T-cell (primary cell): Measurements from ENCODE around the gene CELF3. TPM values are rescaled to one million over a fixed set of nuclear protein-coding genes. Genes with fewer than 3 reads are reported as not detected.

Experiments
- ATAC-seq, 4 experiments: fragments of 200-7000 bp in 3 of 4; fragments of 150-1000 bp in 1 of 4; cut with Tn5 transposase; replicated peaks in 1 of 4; 1 replicate in 3 of 4; 2 replicates in 1 of 4; pipeline ENCODE4 v1.10.0; 2021; ENCODE audit warnings: moderate library complexity in 3 of 4, mild to moderate bottlenecking in 2 of 4, moderate number of reproducible peaks in 1 of 4
- CTCF ChIA-PET, 2 donors: fragments of 300-600 bp; sonication (Branson Sonifier 250); formaldehyde crosslinking; loops; one replicate each; lab custom pipeline; 2022; ENCODE audit warnings: antibody characterized with exemption in 2 of 2; lab: Charles Lee
- POLR2A ChIA-PET, 2 donors: fragments of 300-600 bp; sonication (Branson Sonifier 250); formaldehyde crosslinking; loops; one replicate each; lab custom pipeline; 2022; ENCODE audit warnings: antibody characterized with exemption in 2 of 2; lab: Charles Lee
- DNase-seq, 35 experiments: peaks; one replicate each; pipeline versions ENCODE4 v3.0.0 to v3.0.0-alpha.2; 2013 to 2023
- H3K27ac ChIP-seq: one replicate; pipeline ENCODE4 v1.5.1; 2013; ENCODE audit warnings: low read length
- H3K27me3 ChIP-seq, 2 experiments: replicated peaks in 1 of 2; 1 replicate in 1 of 2; 2 replicates in 1 of 2; pipeline versions ENCODE4 v1.6.1 to v1.7.0; 2013; ENCODE audit warnings: low read length in 1 of 2, mixed read lengths in 1 of 2; ENCODE audit not compliant: control insufficient read depth in 2 of 2, insufficient read depth in 2 of 2; ENCODE audit errors: extremely low read depth in 1 of 2
- H3K36me3 ChIP-seq, 2 donors: 1 replicate in 1 of 2; 2 replicates in 1 of 2; pipeline versions ENCODE4 v1.6.1 to v1.7.0; 2013; ENCODE audit warnings: low read length in 1 of 2; ENCODE audit not compliant: control insufficient read depth in 2 of 2, insufficient read depth in 1 of 2; ENCODE audit errors: extremely low read depth in 1 of 2
- H3K4me1 ChIP-seq, 2 experiments: 1 replicate in 1 of 2; 2 replicates in 1 of 2; pipeline versions ENCODE4 v1.6.1 to v1.7.0; 2013; ENCODE audit warnings: low read length in 2 of 2, mixed read lengths in 1 of 2; ENCODE audit not compliant: insufficient read depth in 2 of 2, control insufficient read depth in 1 of 2; ENCODE audit errors: extremely low read depth in 1 of 2
- H3K4me3 ChIP-seq, 2 donors: 1 replicate in 1 of 2; 2 replicates in 1 of 2; pipeline versions ENCODE4 v1.5.1 to v1.7.0; 2013; ENCODE audit warnings: mild to moderate bottlenecking in 2 of 2, low read length in 1 of 2, moderate library complexity in 1 of 2; ENCODE audit not compliant: control insufficient read depth in 1 of 2; ENCODE audit errors: extremely low read depth in 1 of 2
- H3K9me3 ChIP-seq: 2 replicates; pipeline ENCODE4 v1.7.0; 2013
- H3K27ac Mint-ChIP-seq, 2 donors: one replicate each; pipeline ENCODE4 v1.8.0; 2020 to 2021; ENCODE audit warnings: mild to moderate bottlenecking in 2 of 2, mixed read lengths in 2 of 2
- H3K27me3 Mint-ChIP-seq, 2 donors: one replicate each; pipeline ENCODE4 v1.8.0; 2021 to 2022; ENCODE audit warnings: mixed read lengths in 2 of 2
- H3K36me3 Mint-ChIP-seq: one replicate; pipeline ENCODE4 v1.8.0; 2021; ENCODE audit warnings: mixed read lengths
- H3K4me1 Mint-ChIP-seq, 3 donors: one replicate each; pipeline ENCODE4 v1.8.0; 2020 to 2022; ENCODE audit warnings: mixed read lengths in 3 of 3, mild to moderate bottlenecking in 1 of 3
- H3K4me3 Mint-ChIP-seq, 3 donors: one replicate each; pipeline ENCODE4 v1.8.0; 2020 to 2022; ENCODE audit warnings: mild to moderate bottlenecking in 3 of 3, mixed read lengths in 3 of 3, moderate library complexity in 3 of 3
- H3K9me3 Mint-ChIP-seq, 3 donors: one replicate each; pipeline ENCODE4 v1.8.0; 2020 to 2022; ENCODE audit warnings: mixed read lengths in 3 of 3
- WGBS: methylation state at CpG from one replicate; pipeline ENCODE4 v1.1.5; 2013; ENCODE audit warnings: missing lambda C conversion rate; ENCODE audit not compliant: insufficient coverage; 5-methylcytosine and 5-hydroxymethylcytosine counted together
- total RNA-seq, 35 experiments: library from RNA in 6 of 35; stranded (reverse) in 6 of 35; fragments of 120-200 nt in 1 of 35; gene quantifications; one replicate each; pipeline versions ENCODE4 v1.2.1 to v1.2.4 and lab custom pipeline; 2013 to 2026

Gene CELF3
- total RNA-seq, 5 donors from 2014 or later (not counting 1 experiment from before 2014, with no cell fraction given) = not detected

DNA sequence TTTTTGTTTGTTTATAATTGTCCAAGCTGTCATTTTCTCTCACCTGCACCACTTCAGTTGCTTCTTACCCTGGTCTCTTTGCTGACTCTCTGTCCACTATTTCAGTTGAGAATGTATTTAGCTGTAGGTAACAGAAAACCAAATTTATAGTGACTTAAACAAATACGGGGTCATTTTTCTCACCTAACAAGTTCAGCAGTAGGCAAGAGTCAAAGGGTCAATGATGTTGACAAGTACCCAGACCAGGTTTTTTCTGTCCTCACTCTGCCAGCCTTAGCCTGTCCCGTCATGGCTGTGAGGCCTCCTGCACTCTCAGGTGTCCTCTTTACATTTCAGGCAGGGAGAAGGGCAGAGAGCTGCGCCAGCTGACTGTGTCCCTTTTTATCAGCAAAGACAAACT lies 16.5 kb upstream of the CELF3 start:
- H3K27me3 ChIP-seq = peaks cover 0 to 23% of the 10 kb centered on the region in 2 experiments
- DNase-seq (no peak), ATAC-seq (no peak)
- H3K27ac ChIP-seq = no peak overlapping the region
- H3K36me3 ChIP-seq = no peaks in the 10 kb centered on the region
- peaks cover 1% of the 10 kb centered on the region for H3K36me3 Mint-ChIP-seq
- H3K4me3 Mint-ChIP-seq = no peak overlapping the region
- peaks cover 7 to 10% (median 8%) of the 10 kb centered on the region in 3 donors for H3K9me3 Mint-ChIP-seq
- H3K4me1 ChIP-seq = no peaks in the 10 kb centered on the region
- POLR2A ChIA-PET = interaction anchor here in 1 of 2 donors (0.6 kb wide), 1 partner anchor 248 kb away, joined by 11 read pairs; no protein-coding TSS in a partner anchor
- CTCF ChIA-PET = no interaction called here
- H3K27ac Mint-ChIP-seq = no peak overlapping the region
- WGBS = 90% methylated on average over 2 of the region's 3 CpGs
- peaks cover 0 to 4% (median 0%) of the 10 kb centered on the region in 3 donors for H3K4me1 Mint-ChIP-seq
- peaks cover 21 to 32% of the 10 kb centered on the region in 2 donors for H3K27me3 Mint-ChIP-seq
- H3K9me3 ChIP-seq = no peaks in the 10 kb centered on the region
- no peak overlapping the region for H3K4me3 ChIP-seq

DNA sequence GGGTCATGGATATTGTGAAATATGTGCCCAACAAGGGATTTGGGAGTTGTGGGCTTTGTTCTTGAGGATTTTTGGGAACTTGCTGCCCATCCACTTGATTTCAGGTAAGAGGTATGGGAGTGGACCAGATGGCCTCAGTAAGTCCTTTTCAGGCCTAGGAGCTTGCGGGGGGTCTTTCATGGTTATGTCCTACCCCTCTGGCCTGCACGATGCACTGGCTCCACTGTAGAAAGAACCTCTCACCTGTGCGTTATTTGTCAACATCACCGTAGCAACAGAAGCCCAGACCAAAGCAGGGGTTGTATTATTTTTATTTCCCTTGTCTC lies 13.3 kb upstream of the CELF3 start:
- no CpG with 5 or more reads among the region's 4 CpGs for WGBS
- Mint-ChIP-seq H3K4me3 (no peak overlapping the region), H3K27ac (no peak overlapping the region), H3K36me3 (no peaks in the 10 kb centered on the region), H3K27me3 (peaks cover 36 to 61% of the 10 kb centered on the region in 2 donors), H3K4me1 (peaks cover 0 to 1% (median 0%) of the 10 kb centered on the region in 3 donors), H3K9me3 (no peaks in the 10 kb centered on the region)
- peaks cover 3 to 35% of the 10 kb centered on the region in 2 experiments for H3K27me3 ChIP-seq
- H3K4me1 ChIP-seq = no peaks in the 10 kb centered on the region
- H3K9me3 ChIP-seq = no peaks in the 10 kb centered on the region
- H3K36me3 ChIP-seq = no peaks in the 10 kb centered on the region
- CTCF ChIA-PET = no interaction called here
- H3K27ac ChIP-seq = no peak overlapping the region
- DNase-seq (no peak), ATAC-seq (no peak)
- no peak overlapping the region for H3K4me3 ChIP-seq
- POLR2A ChIA-PET = interaction anchor here in 1 of 2 donors (0.7 kb wide), 1 partner anchor 101 kb away, joined by 3 read pairs; no protein-coding TSS in a partner anchor

DNA sequence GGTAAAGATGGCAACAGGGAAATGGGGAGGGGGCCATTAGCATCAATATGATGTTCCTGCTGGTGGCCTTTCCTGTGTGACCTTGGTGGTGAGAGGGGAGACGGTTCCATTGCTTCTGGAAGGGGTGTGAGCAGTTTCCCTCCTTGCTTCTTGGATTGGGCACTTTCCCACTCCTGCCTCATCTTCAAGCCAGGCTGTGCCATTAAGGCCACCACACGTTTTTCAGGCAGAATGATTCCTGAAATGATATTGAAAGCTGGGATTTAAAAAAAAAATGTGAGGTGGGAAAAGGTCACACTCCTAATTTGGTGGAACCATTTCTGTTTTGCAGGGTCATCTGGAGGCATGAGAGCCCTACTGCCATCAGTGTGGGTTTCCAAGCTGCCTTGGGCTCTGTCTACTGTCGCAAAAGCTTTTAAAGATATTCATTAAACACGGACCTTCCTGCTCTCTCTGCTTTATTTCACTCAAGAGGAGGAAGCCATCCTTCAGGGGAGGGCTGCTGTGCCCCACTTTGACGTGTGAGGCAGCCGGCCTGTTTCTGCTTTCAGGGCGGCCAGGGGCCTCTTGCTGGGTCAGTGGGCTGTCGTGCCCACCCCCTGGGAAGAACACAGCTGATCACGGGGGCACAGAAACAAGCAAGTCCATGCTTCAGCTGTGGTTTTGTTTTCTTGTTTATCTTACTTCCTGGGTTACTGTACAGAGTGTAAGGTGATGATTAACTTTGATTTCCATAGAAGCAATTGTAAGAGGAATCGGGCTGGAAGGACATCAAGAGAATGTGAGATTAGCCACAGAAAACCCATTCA lies 12.8 kb upstream of the CELF3 start:
- Mint-ChIP-seq H3K4me3 (no peak overlapping the region), H3K9me3 (no peaks in the 10 kb centered on the region), H3K27ac (no peak overlapping the region), H3K4me1 (no peaks in the 10 kb centered on the region), H3K36me3 (no peaks in the 10 kb centered on the region), H3K27me3 (peaks cover 37 to 62% of the 10 kb centered on the region in 2 donors)
- Histone ChIP-seq H3K4me3 (no peak overlapping the region), H3K9me3 (no peaks in the 10 kb centered on the region), H3K4me1 (no peaks in the 10 kb centered on the region), H3K36me3 (no peaks in the 10 kb centered on the region), H3K27ac (no peak overlapping the region), H3K27me3 (peaks cover 3 to 40% of the 10 kb centered on the region in 2 experiments)
- POLR2A ChIA-PET = interaction anchor here in 1 of 2 donors (0.7 kb wide), 1 partner anchor 101 kb away, joined by 3 read pairs; no protein-coding TSS in a partner anchor
- WGBS = 66% methylated on average over 6 of the region's 10 CpGs
- no peak for DNase-seq
- no peak for ATAC-seq
- CTCF ChIA-PET = interaction anchor here (0.5 to 0.9 kb wide), 2 partner anchors 16 to 479 kb away, joined by 3 to 4 read pairs; no protein-coding TSS in a partner anchor

DNA sequence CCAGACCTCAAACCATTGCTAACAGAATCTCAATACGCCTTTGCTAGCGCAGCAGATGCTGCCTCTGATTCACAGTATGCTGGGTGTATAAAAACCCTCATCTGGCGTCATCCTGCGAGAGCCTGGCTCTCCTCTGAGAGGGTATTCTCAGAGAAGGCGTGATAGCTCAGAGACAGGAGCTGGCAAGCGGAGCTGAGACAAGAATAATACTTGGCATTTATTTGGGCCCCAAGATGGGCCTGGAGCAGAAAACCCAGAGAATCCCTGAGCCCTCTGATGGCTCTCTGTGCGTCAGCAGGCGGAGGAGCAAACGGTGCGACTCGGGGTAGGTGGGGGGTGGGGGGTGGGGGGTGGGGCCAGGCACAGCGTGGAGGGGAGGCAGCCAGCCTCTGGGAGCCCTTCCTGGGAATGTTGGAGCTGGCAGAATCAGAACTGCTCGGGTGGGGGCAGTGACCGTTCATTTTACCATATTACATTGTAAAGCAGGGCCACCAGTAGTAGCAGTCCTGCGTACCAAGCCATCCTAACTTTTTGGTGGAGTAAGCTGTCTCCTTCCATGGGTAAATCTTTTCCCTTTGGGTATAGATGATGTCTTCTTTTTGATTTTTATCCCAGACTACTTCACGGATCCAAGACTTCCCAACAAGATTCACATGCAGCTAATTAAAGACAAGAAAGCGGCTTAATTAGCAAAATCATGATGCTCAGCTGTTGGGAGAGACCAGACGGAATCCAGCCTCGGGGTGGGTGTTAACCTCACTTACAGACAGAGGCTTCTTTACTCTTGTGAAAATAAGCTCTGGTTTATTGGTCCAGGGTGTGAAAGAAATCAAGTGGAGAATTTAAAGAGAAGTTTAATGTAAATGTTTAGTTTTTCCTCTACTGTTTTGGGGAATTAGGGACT lies 11.8 kb upstream of the CELF3 start:
- DNase-seq (no peak), ATAC-seq (no peak)
- no peaks in the 10 kb centered on the region for H3K36me3 Mint-ChIP-seq
- peaks cover 39 to 68% of the 10 kb centered on the region in 2 donors for H3K27me3 Mint-ChIP-seq
- no peaks in the 10 kb centered on the region for H3K4me1 Mint-ChIP-seq
- no peaks in the 10 kb centered on the region for H3K4me1 ChIP-seq
- H3K9me3 ChIP-seq = no peaks in the 10 kb centered on the region
- ChIA-PET POLR2A (interaction anchor here (0.5 to 0.7 kb wide), 2 partner anchors 135 to 396 kb away, joined by 5 to 6 read pairs; no protein-coding TSS in a partner anchor), CTCF (interaction anchor here (0.5 to 0.9 kb wide), 3 partner anchors 16 to 478 kb away, joined by 3 to 4 read pairs (median 3); no protein-coding TSS in a partner anchor)
- WGBS = 80% methylated on average over 6 of the region's 19 CpGs
- H3K27ac Mint-ChIP-seq = no peak overlapping the region
- H3K27ac ChIP-seq = no peak overlapping the region
- no peak overlapping the region for H3K4me3 ChIP-seq
- no peaks in the 10 kb centered on the region for H3K36me3 ChIP-seq
- H3K27me3 ChIP-seq = peaks cover 7 to 45% of the 10 kb centered on the region in 2 experiments
- no peaks in the 10 kb centered on the region for H3K9me3 Mint-ChIP-seq
- H3K4me3 Mint-ChIP-seq = no peak overlapping the region

DNA sequence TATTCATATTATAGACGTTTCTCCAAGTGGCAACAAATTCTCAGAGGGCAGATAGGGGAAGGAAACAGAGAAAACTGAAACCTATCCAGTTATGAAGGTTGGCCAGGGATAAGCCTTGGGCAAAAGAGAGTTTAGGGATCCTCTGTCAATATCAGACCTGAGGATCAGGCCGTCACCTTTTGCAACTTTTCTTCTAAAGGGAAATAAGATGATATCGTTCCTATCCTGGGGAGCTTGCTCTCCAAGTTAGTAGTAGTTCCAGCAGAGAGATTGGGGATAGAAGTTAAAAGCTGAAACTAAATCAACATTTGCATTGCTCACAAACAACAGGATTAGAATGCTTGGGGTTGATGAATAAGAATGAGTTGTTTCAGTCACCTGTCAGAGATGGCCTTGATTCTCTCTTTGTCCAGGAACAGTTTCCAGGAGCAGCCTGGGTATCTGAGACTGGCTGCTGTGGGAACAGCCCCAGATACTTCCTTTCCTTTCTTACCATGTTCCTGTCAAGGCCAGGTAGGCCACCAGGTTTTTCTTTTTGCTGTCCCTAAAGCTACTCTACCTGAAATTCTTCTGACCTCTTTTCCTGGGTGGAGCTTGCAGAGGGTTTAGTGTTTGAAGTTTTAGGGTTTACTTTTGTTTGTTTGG lies 7.2 kb upstream of the CELF3 start:
- ATAC-seq (no peak), DNase-seq (no peak)
- no peaks in the 10 kb centered on the region for H3K36me3 ChIP-seq
- H3K27ac Mint-ChIP-seq = no peak overlapping the region
- H3K36me3 Mint-ChIP-seq = no peaks in the 10 kb centered on the region
- no peak overlapping the region for H3K4me3 Mint-ChIP-seq
- WGBS = no CpG with 5 or more reads among the region's 3 CpGs
- CTCF ChIA-PET = no interaction called here
- H3K27ac ChIP-seq = no peak overlapping the region
- peaks cover 19 to 23% (median 21%) of the 10 kb centered on the region in 3 donors for H3K4me1 Mint-ChIP-seq
- H3K27me3 Mint-ChIP-seq = peaks cover 32 to 67% of the 10 kb centered on the region in 2 donors
- POLR2A ChIA-PET = interaction anchor here in 1 of 2 donors (0.6 kb wide), 1 partner anchor 19 kb away, joined by 3 read pairs; no protein-coding TSS in a partner anchor
- H3K9me3 Mint-ChIP-seq = no peaks in the 10 kb centered on the region
- no peaks in the 10 kb centered on the region for H3K9me3 ChIP-seq
- H3K27me3 ChIP-seq = peaks cover 10 to 42% of the 10 kb centered on the region in 2 experiments
- H3K4me1 ChIP-seq = peaks cover 0 to 16% of the 10 kb centered on the region in 2 experiments
- no peak overlapping the region for H3K4me3 ChIP-seq
